M059J (cell line): ENCODE measurements around the gene POLR3H. TPM values are rescaled to one million over a fixed set of nuclear protein-coding genes. Genes with fewer than 3 reads are reported as not detected.
A peak's percentile ranks its signal among the peaks of the same experiment; 100 is the strongest.

Source experiments
- DNase-seq: peaks from one replicate; pipeline ENCODE4 v3.0.0-alpha.2; 2012; ENCODE audit warnings: low read depth
- total RNA-seq: library from RNA; depleted of rRNA; stranded (reverse); fragments of >200 nt; shearing (Covaris generic); gene quantifications from 2 replicates; pipeline ENCODE4 v1.2.3, GENCODE V29; 2014

Gene POLR3H
- total RNA-seq, 1 experiment from 2014 or later, result 21.5 TPM

DNA sequence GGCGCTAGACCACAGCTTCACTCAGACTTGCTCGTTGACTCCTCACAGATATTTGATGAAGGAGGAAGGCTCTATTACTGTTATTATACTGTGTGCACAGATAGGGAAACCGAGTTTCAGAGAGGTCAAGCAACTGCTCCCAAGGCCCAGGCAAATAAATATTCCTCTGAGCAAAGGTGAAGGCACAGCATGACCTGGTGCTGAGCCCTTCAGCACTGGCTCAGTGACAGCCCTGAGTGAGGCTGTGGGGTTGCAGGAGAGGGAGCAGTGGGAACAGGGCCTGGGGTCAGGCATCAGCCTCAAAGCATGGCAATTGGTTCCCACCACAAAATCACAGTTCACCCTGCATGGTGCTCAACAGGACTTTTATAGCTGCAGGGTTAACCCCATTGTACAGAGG lies 7.1 kb downstream of the POLR3H start:
- DNase-seq, result no peak

GRCh38 chr22:41535244-41535643 lies 9.0 kb downstream of the POLR3H start:
- DNase-seq, result peak; percentile 34

- no peak for DNase-seq
Observed at GRCh38 chr22:41534219-41534618, 10.1 kb downstream of the POLR3H start.

DNA sequence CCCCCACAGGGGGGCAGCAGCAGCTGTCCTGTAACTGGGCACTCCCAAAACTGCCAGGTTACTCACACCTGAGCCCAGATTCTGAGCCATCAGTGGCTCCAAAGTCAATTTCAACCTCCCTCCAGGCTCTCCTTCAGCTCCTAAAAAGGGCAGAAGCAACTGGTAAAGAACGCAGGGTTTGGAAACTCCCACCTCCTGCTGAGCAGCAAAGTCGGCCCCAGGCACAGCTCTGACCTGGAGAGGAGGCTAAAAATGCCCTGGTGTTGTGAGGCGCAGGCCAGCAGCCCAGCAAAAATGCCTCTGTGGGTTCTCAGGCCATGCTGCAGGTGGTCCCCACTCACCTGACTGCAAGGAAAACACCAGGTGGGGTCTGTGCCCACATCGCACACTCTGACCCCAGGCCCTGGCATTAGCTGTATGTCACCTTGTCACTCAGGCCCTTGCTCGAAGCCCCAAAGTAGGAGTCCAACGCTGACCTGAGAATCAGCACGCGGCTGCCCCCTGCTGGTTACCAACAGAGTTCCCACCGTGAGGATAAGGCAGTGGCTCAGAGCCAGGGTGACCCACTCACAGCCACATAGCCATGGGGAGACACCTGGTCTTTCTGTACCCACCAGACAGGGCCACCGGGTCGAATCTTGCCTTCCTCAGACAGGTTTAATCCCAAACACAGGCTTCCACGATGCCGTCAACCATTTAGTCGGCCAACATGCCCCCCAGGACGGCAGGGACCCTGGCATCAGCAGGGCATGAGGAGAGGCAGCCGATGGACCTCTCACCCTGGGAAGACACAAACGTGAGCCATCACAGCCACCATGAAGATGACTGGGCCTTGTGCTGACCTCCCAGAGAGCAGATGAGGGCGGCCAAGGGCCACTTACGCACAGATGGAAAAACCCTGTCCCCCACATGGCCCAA lies 11.1 kb downstream of the POLR3H start:
- peak; percentile 17 for DNase-seq

GRCh38 chr22:41531715-41532477 lies 12.4 kb downstream of the POLR3H start:
- DNase-seq, result no peak

DNA sequence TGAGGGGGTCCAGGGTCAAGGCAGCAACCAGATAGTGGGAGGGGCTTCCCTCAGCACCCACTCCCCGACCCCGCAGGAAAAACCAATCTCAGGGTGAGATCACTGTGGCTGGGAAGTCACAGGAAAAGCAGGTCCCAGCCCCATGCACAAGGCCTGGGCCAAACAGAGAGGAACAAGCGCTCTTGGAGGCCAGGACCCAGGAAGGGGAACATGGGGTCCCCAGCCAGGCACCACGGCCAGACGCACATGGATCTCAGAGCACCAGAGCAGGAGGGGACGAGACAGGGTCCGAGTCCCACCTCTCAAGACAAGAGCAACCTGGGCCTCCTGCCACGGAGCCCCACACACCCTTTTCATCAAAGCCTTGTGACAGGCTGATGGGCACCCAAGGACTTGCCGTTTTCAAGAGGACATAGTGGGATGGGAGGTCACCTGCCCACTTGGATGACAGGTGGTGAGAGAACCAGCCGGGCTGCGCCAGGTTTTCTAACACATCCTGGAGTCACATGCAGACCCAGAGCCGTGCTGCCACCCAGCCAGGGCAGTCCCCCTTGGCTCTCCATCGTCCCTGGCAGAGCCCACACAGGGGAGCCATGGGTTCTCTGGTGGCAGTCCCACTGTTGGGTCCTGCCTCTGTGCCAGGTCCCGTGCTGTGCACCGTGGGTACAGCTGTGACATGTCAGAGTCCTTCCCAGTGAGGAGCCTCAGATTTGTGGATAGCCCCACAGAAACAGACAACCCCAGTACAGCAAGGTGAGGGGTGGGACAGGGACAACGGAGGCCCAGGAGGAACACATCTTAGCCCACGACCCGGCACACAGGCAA lies 13.2 kb downstream of the POLR3H start:
- DNase-seq, result no peak

GRCh38 chr22:41528938-41529561 lies 15.2 kb downstream of the POLR3H start:
- DNase-seq, result no peak

GRCh38 chr22:41528132-41528766 lies 16.0 kb downstream of the POLR3H start:
- DNase-seq, result no peak

GRCh38 chr22:41526830-41527799 lies 17.2 kb downstream of the POLR3H start:
- DNase-seq, result peak; percentile 18

DNA sequence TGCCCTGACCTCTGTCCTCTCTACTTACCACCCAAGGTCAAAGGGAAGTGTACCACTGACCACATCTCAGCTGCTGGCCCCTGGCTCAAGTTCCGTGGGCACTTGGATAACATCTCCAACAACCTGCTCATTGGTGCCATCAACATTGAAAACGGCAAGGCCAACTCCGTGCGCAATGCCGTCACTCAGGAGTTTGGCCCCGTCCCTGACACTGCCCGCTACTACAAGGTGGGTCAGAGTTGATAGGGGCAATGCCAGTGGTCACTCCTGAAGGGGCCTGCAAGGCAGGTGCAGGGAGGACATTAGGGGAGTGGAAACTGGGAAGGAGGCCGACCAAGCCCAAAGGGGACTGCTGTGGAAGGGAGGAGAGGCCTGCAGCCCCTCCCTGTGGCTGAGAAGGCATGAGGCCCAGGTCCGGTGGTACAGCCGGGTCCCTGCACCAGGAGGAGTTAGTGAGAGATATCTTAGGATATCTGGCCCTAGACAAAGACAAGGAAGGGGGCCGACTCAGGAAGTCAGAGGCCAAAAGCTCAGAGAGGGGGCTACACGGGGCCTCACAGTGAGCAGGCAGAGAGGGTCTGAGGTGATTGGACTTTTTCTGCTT lies 17.9 kb downstream of the POLR3H start:
- DNase-seq, result no peak

GRCh38 chr22:41525450-41526225 lies 18.6 kb downstream of the POLR3H start:
- DNase-seq, result no peak

- DNase-seq, result no peak
Observed at GRCh38 chr22:41524809-41525449, 19.3 kb downstream of the POLR3H start.

DNA sequence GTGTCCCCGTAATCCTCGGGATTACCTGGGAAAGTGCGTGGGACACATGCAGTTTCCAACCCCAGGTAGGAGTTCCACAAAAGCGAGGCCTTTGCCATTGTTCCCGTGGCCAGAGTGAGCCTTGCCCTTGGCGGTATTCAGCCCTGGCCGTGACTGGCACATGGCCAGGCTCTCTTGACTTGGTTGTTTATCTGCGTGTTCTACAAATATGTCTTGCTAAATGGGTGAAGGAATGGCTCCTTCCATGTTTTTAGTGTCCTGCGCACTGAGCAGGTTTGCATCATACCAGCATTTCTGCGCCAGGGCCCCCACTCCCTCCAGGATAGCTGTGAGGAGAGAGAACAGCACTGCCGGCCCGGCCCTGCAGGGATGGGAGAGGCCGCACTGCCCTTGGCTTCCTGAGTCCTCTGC lies 20.0 kb downstream of the POLR3H start:
- no peak for DNase-seq

DNA sequence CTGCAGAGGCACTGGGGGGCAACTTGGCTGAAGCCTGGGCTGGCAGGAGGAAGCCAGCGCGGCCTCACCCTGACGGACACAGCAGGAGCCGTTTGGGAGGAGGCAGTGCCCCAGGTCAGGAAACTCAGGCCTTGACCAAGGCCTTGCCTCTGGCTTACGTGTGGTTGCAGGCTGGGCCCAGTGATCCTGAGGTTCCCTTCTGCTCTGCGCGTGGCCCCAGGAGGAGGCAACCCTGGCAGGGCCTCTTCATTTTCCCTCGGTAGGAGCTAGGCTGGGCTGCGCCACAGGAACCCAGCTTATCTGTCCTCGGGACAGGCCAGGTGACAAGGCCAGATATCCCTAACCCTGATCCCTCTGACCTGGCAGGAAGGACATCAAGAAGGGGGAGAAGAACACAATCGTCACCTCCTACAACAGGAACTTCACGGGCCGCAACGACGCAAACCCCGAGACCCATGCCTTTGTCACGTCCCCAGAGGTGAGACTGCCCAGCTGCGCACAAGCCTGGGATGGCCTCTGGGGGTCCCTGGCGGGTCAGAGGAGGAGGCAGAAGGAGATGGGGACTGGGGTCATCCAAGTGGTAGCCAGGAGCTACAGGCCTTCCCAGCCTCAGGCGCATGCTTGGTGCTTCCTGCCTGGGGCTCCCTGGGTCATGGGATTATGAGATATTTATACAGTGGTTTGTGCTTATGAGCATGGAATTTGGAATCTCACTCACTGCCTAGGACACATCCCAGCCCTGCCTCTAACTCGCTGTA lies 20.6 kb downstream of the POLR3H start:
- DNase-seq, result peak; percentile 32

DNA sequence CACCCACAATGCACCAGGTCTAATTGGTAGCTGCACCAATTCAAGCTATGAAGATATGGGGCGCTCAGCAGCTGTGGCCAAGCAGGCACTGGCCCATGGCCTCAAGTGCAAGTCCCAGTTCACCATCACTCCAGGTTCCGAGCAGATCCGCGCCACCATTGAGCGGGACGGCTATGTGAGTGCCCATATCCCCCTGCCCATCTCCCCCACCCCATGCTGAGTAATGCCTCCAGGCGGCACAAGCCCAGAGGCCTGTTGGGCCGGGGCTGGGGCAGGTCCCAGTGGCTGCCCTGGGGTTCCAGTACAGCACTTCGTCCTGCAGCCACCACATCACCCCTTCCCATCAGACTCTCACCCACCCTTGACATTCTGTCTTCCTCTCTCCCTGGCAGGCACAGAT lies 21.5 kb downstream of the POLR3H start:
- DNase-seq, result no peak

DNA sequence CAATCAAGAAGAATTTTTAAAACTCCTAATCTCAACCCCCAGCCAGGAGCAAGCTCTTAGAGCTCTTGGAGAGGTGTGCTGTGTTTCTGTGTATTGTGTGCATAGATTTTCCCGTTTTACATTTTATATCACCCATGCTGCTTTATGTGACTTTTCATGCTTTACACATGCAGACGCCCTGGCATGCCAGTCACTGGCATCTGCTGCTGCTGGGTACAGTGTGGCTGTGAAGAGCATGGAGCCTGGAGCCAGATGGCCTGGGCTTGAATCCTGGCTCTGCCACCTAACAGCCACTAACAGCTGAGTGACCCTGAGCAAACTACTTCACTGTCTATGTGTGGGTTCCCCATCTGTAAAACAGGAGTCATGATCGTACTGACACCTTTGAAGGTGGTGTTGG lies 23.1 kb downstream of the POLR3H start:
- DNase-seq, result no peak

DNA sequence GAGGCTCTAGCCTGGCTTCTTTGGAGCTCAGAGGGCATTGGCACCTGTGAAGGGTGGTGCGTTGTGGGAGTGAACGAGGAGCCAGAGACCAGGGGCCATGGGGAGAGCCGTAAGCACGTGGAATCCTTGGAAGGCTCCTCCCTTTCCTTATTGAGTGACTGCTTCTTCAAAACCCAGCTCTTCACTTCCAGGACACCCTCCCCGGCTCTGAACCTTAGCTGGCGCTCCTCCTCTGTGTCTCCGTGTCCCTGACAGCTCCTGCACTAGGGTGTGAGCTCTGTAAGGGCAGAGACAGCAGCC lies 26.3 kb downstream of the POLR3H start:
- no peak for DNase-seq
